GM21528 (cell line): Measurements from ENCODE around the gene IRF7.
A peak's percentile ranks its signal among the peaks of the same experiment; 100 is the strongest.

ENCODE experiments used
- ATAC-seq: cut with Tn5 transposase; IDR thresholded peaks from one replicate; pipeline ENCODE4 v1.9.1; 2021; ENCODE audit warnings: mild to moderate bottlenecking, moderate library complexity; ENCODE audit not compliant: unreplicated experiment, low FRiP score

The IRF7 gene

GRCh38 chr11:568306-569157 lies 47.2 kb downstream of the IRF7 start:
- ATAC-seq = peak; percentile 78

DNA sequence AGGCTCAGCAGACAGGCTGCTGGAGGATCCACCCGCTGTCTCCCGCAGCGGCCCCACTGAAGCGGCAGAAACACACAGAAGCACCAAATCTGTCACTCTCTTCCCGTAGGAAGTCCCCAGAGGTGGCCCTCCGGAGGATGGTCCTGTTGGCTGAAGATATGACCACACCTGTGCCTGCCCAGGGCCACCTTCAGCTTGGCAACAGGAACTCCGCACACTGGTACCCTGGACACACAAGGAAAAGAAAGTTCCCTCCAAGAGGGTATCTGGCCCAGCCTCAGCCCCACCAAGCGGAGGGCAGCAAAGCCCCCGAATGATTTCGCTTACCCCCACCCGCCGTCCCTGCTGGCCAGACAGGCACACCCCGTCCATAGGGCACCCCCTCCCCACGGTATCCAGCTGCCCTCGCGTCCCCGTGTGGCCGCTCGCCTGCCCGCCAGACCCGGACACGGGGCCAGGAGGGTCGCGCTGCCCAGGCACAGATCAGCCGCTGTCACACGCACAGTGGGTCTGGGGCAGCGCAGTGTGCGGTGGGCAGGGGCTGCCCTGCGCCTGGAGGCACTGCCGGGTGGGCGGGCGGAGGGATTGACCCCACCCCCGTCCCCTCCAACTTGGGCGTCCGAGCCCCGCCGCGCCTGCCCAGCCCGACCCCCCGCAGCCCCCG lies 48.0 kb downstream of the IRF7 start:
- ATAC-seq = no peak

DNA sequence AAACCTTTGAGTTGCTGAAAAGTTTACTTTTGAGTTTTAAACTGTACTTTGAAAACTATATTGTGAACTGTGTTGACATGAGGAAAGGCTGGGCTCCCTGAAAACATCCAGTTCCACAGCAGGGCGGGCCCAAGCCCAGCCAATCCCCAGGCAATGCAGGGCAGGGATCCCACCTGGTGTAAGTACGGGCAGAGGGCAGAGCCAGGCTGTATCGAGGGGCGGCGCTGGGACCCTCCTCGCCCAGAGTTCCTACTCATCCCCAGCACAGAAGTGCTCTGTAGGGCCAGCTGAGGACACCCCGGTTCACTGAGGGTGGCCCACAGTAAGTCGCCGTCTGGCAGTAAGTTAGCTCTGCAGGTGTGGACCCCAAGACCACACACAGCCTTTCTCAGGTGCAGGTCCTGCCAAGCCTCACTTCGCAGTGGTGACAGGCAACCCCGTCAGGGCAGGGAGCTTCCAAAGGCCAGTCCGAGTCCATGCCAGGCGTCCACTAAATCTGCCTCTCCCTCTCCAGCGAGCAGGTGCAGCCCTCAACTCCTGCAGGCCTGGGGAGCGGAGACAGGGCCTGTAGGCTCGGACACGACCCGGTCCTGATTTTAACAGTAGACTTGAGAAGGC lies 48.6 kb downstream of the IRF7 start:
- ATAC-seq = no peak

- no peak for ATAC-seq
Measured at GRCh38 chr11:565921-566509, 49.7 kb downstream of the IRF7 start.

- no peak for ATAC-seq
Measured at GRCh38 chr11:563812-564578, 51.8 kb downstream of the IRF7 start.

- no peak for ATAC-seq
Measured at GRCh38 chr11:563066-563811, 52.5 kb downstream of the IRF7 start.
